Measurements from ENCODE around the gene NPLOC4.
A peak's percentile ranks its signal among the peaks of the same experiment; 100 is the strongest.

NPLOC4 gene

GRCh38 chr17:81655378-81656117 is 18.6 kb upstream of the NPLOC4 start:
- no peak for DNase-seq (ENCODE audit: low read depth)
- H3K4me3 ChIP-seq (ENCODE audit: control insufficient read depth, low read depth, low read length): no peak overlapping the region
- no peak for TF ChIP-seq CTCF (IDR thresholded peaks at IDR 0.05; ENCODE audit: control insufficient read depth, insufficient read depth, low read depth, low read length, missing control alignments)

GRCh38 chr17:81652906-81653771 is 16.2 kb upstream of the NPLOC4 start:
- H3K4me3 ChIP-seq (ENCODE audit: control insufficient read depth, low read depth, low read length): no peak overlapping the region
- no peak for TF ChIP-seq CTCF (IDR thresholded peaks at IDR 0.05; ENCODE audit: control insufficient read depth, insufficient read depth, low read depth, low read length, missing control alignments)
- DNase-seq (ENCODE audit: low read depth): no peak

GRCh38 chr17:81651692-81652091 is 14.8 kb upstream of the NPLOC4 start:
- peak; percentile 51 for DNase-seq (ENCODE audit: low read depth)

GRCh38 chr17:81650951-81651350 is 14.0 kb upstream of the NPLOC4 start:
- H3K4me3 ChIP-seq (ENCODE audit: control insufficient read depth, low read depth, low read length): no peak overlapping the region
- TF ChIP-seq CTCF (IDR thresholded peaks at IDR 0.05; ENCODE audit: control insufficient read depth, insufficient read depth, low read depth, low read length, missing control alignments): no peak
- DNase-seq (ENCODE audit: low read depth): no peak

More at GRCh38 chr17:81651692-81652091, 14.8 kb upstream of the NPLOC4 start:
- no peak overlapping the region for H3K4me3 ChIP-seq (ENCODE audit: control insufficient read depth, low read depth, low read length)
- no peak for TF ChIP-seq CTCF (IDR thresholded peaks at IDR 0.05; ENCODE audit: control insufficient read depth, insufficient read depth, low read depth, low read length, missing control alignments)

- DNase-seq (ENCODE audit: low read depth): no peak
- no peak for TF ChIP-seq CTCF (IDR thresholded peaks at IDR 0.05; ENCODE audit: control insufficient read depth, insufficient read depth, low read depth, low read length, missing control alignments)
- no peak overlapping the region for H3K4me3 ChIP-seq (ENCODE audit: control insufficient read depth, low read depth, low read length)
These were observed 11.8 kb upstream of the NPLOC4 start for GRCh38 chr17:81648707-81649085.

- no peak for DNase-seq (ENCODE audit: low read depth)
- no peak overlapping the region; the same call in 1 of the 2 replicates for H3K4me3 ChIP-seq (ENCODE audit: control insufficient read depth, low read depth, low read length)
- TF ChIP-seq CTCF (IDR thresholded peaks at IDR 0.05; ENCODE audit: control insufficient read depth, insufficient read depth, low read depth, low read length, missing control alignments): no peak
These were observed 11.2 kb upstream of the NPLOC4 start for GRCh38 chr17:81648013-81648706.
